WI38 (cell line): ENCODE data around the gene PSMB11.

ENCODE experiments used
- H3K4me3 ChIP-seq: 2 replicates; pipeline ENCODE4 v1.5.1; 2011; ENCODE audit warnings: low read depth, mild to moderate bottlenecking, control low read depth, low read length
- CTCF ChIP-seq: IDR thresholded peaks from 2 replicates; pipeline ENCODE4 v1.5.1; 2012; ENCODE audit warnings: low read depth, mild to moderate bottlenecking, control low read depth, low read length

Gene PSMB11

GRCh38 chr14:23020143-23021128 lies 21.6 kb upstream of the PSMB11 start:
- no peak for TF ChIP-seq CTCF
- H3K4me3 ChIP-seq = no peak overlapping the region

GRCh38 chr14:23021434-23021833 lies 20.6 kb upstream of the PSMB11 start:
- H3K4me3 ChIP-seq = no peak overlapping the region
- TF ChIP-seq CTCF = no peak

- H3K4me3 ChIP-seq = no peak overlapping the region
- TF ChIP-seq CTCF = no peak
Observed at GRCh38 chr14:23021889-23022442, 20.0 kb upstream of the PSMB11 start.

- TF ChIP-seq CTCF = no peak
- H3K4me3 ChIP-seq = no peak overlapping the region
Observed at GRCh38 chr14:23023022-23023794, 18.8 kb upstream of the PSMB11 start.

- no peak for TF ChIP-seq CTCF
- no peak overlapping the region for H3K4me3 ChIP-seq
Observed at GRCh38 chr14:23023795-23024152, 18.2 kb upstream of the PSMB11 start.

GRCh38 chr14:23024612-23025075 lies 17.4 kb upstream of the PSMB11 start:
- TF ChIP-seq CTCF = no peak
- H3K4me3 ChIP-seq = no peak overlapping the region
